ENCODE data around the gene SLC9A9.

The SLC9A9 gene

DNA sequence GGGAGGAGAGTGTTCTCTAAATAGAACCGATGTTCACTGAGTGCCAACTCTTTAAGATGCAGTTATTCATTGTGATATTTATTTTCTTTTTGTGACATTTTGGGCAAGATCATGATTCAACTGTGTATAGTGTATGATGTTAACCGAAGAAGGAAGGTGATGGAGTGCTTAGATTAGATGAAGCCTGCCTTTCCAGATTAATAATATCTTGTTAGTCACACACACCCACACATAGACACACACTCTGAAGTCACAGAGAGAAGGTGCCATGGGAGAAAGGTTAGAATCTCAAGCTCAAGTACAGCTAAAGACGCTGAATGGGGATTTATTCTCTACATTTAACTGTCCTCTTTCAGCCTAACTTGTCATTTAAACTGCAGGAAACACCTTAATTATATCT is 77.0 kb downstream of the SLC9A9 start:
- peak; percentile 62 for DNase-seq (ENCODE audit: low read depth)
- TF ChIP-seq, protein P1, sequence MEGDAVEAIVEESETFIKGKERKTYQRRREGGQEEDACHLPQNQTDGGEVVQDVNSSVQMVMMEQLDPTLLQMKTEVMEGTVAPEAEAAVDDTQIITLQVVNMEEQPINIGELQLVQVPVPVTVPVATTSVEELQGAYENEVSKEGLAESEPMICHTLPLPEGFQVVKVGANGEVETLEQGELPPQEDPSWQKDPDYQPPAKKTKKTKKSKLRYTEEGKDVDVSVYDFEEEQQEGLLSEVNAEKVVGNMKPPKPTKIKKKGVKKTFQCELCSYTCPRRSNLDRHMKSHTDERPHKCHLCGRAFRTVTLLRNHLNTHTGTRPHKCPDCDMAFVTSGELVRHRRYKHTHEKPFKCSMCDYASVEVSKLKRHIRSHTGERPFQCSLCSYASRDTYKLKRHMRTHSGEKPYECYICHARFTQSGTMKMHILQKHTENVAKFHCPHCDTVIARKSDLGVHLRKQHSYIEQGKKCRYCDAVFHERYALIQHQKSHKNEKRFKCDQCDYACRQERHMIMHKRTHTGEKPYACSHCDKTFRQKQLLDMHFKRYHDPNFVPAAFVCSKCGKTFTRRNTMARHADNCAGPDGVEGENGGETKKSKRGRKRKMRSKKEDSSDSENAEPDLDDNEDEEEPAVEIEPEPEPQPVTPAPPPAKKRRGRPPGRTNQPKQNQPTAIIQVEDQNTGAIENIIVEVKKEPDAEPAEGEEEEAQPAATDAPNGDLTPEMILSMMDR (conservative IDR thresholded peaks at IDR 0.05; ENCODE audit: control insufficient read depth, insufficient read depth, low read depth, low read length) = no peak

GRCh38 chr3:143770391-143770790 is 77.9 kb downstream of the SLC9A9 start:
- TF ChIP-seq, protein P1 (conservative IDR thresholded peaks at IDR 0.05; ENCODE audit: control insufficient read depth, insufficient read depth, low read depth, low read length) = no peak
- peak; percentile 19 for DNase-seq (ENCODE audit: low read depth)
- no peak overlapping the region for H3K4me3 ChIP-seq (ENCODE audit: control insufficient read depth, low read depth, low read length)

More for the DNA sequence above, 77.0 kb downstream of the SLC9A9 start:
- H3K4me3 ChIP-seq (ENCODE audit: control insufficient read depth, low read depth, low read length) = no peak overlapping the region

DNA sequence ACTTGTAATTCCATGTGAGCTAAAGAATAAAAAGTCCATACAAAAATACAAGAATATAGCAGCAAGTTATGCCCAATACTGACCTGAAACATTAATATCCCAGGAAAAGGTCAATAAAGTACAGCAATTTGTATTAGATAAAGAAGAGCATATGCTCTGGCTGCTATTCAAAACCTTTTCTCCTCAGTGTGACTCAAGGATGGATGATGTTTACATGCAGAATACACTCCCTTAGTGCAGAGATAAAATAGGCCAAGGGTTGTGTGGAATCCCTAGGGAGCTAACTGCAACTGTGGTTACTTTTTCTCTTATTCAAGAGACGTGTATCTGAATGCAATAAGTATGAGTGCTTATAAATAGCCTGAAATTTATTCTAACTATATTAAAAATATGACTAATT is 78.7 kb downstream of the SLC9A9 start:
- H3K4me3 ChIP-seq (ENCODE audit: control insufficient read depth, low read depth, low read length) = no peak overlapping the region
- peak; percentile 98 for DNase-seq (ENCODE audit: low read depth)
- TF ChIP-seq, protein P1 (conservative IDR thresholded peaks at IDR 0.05; ENCODE audit: control insufficient read depth, insufficient read depth, low read depth, low read length) = no peak

GRCh38 chr3:143764840-143765239 is 83.4 kb downstream of the SLC9A9 start:
- TF ChIP-seq, protein P1 (conservative IDR thresholded peaks at IDR 0.05; ENCODE audit: control insufficient read depth, insufficient read depth, low read depth, low read length) = no peak
- no peak for DNase-seq (ENCODE audit: low read depth)
- no peak overlapping the region for H3K4me3 ChIP-seq (ENCODE audit: control insufficient read depth, low read depth, low read length)

DNA sequence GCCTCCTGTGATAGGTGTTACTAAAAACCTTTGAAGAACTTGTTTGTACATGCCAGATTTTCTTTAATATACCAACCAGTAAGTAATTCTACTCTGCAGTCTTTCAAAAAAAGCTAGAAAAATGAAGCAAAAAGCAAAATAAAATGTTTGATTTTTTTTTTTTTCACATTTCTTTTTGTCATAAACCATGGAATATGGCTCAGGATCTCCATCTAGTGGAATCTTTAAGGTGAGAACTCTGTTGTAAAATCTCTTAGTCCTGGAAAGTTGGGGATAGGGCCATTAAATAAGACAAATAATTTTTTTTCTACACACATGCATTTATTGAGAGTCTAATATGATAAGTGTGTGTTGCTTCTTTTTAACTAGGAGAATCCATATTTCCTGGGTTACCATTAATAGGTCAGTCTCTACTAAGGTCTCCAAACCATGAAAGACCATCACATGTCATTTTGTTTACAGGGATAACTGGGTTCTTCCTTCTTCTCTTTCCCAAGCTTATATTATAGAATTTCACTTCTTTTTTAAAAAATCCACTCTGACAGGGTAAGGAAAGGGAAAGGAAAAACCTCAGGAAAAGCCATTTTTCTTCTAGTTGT is 84.6 kb downstream of the SLC9A9 start:
- TF ChIP-seq, protein P1 (conservative IDR thresholded peaks at IDR 0.05; ENCODE audit: control insufficient read depth, insufficient read depth, low read depth, low read length) = peak; percentile 60
- peak; percentile 63 for DNase-seq (ENCODE audit: low read depth)
- H3K4me3 ChIP-seq (ENCODE audit: control insufficient read depth, low read depth, low read length) = no peak overlapping the region

DNA sequence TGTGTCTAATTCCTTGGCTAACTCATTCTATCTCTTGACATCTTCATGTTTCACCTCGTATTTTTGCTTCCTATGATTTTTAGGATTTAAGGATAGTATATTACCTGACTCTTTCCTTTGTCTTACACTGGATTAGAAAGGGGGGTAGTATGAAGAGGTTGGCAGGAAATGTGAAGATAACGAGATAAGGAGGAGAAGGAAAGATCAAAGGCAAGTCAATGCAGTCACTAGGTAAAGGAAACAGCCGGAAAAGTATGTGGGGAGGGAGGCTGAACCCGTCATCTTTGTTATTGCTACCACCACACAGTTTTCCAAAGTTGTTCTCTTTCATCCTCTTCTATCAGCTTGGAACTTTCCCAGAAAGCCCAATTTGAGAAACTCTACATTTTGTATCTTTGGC is 90.6 kb downstream of the SLC9A9 start:
- no peak for DNase-seq (ENCODE audit: low read depth)
- TF ChIP-seq, protein P1 (conservative IDR thresholded peaks at IDR 0.05; ENCODE audit: control insufficient read depth, insufficient read depth, low read depth, low read length) = no peak
- no peak overlapping the region for H3K4me3 ChIP-seq (ENCODE audit: control insufficient read depth, low read depth, low read length)

- no peak for DNase-seq (ENCODE audit: low read depth)
- H3K4me3 ChIP-seq (ENCODE audit: control insufficient read depth, low read depth, low read length) = no peak overlapping the region
- TF ChIP-seq, protein P1 (conservative IDR thresholded peaks at IDR 0.05; ENCODE audit: control insufficient read depth, insufficient read depth, low read depth, low read length) = no peak
Measured at GRCh38 chr3:143755978-143756377, 92.3 kb downstream of the SLC9A9 start.
